GM21825 (cell line): ENCODE data around the gene IKZF1.

Source experiments
- ATAC-seq: cut with Tn5 transposase; IDR thresholded peaks from one replicate; pipeline ENCODE4 v1.9.1; 2021; ENCODE audit warnings: mild to moderate bottlenecking, moderate library complexity; ENCODE audit not compliant: unreplicated experiment

IKZF1 gene

GRCh38 chr7:50368366-50368765 lies 63.9 kb downstream of the IKZF1 start:
- ATAC-seq: no peak

GRCh38 chr7:50369143-50370026 lies 64.9 kb downstream of the IKZF1 start:
- no peak for ATAC-seq

GRCh38 chr7:50370884-50371283 lies 66.4 kb downstream of the IKZF1 start:
- no peak for ATAC-seq

GRCh38 chr7:50371551-50372021 lies 67.1 kb downstream of the IKZF1 start:
- ATAC-seq: no peak

GRCh38 chr7:50372923-50373322 lies 68.4 kb downstream of the IKZF1 start:
- ATAC-seq: no peak

GRCh38 chr7:50376056-50376820 lies 71.7 kb downstream of the IKZF1 start:
- ATAC-seq: no peak

- ATAC-seq: no peak
Measured at GRCh38 chr7:50377356-50377755, 72.8 kb downstream of the IKZF1 start.

- ATAC-seq: no peak
Measured at GRCh38 chr7:50379082-50379481, 74.6 kb downstream of the IKZF1 start.

GRCh38 chr7:50379539-50379938 lies 75.0 kb downstream of the IKZF1 start:
- ATAC-seq: no peak

GRCh38 chr7:50382455-50382854 lies 77.9 kb downstream of the IKZF1 start:
- no peak for ATAC-seq

GRCh38 chr7:50387351-50387750 lies 82.8 kb downstream of the IKZF1 start:
- no peak for ATAC-seq

GRCh38 chr7:50389961-50390360 lies 85.4 kb downstream of the IKZF1 start:
- ATAC-seq: no peak

- ATAC-seq: no peak
Measured at GRCh38 chr7:50391386-50391785, 86.9 kb downstream of the IKZF1 start.

GRCh38 chr7:50393076-50393475 lies 88.6 kb downstream of the IKZF1 start:
- ATAC-seq: no peak

GRCh38 chr7:50393547-50394252 lies 89.2 kb downstream of the IKZF1 start:
- ATAC-seq: no peak

- ATAC-seq: no peak
Measured at GRCh38 chr7:50394315-50394714, 89.8 kb downstream of the IKZF1 start.

GRCh38 chr7:50396856-50397255 lies 92.3 kb downstream of the IKZF1 start:
- no peak for ATAC-seq

- ATAC-seq: peak; percentile 59
Measured at GRCh38 chr7:50397320-50397970, 92.9 kb downstream of the IKZF1 start.

GRCh38 chr7:50397971-50398324 lies 93.4 kb downstream of the IKZF1 start:
- ATAC-seq: peak; percentile 19

- no peak for ATAC-seq
Measured at GRCh38 chr7:50399206-50399605, 94.7 kb downstream of the IKZF1 start.

GRCh38 chr7:50399635-50400034 lies 95.1 kb downstream of the IKZF1 start:
- ATAC-seq: no peak
